ENCODE data around the gene CDS1.

Gene CDS1

DNA sequence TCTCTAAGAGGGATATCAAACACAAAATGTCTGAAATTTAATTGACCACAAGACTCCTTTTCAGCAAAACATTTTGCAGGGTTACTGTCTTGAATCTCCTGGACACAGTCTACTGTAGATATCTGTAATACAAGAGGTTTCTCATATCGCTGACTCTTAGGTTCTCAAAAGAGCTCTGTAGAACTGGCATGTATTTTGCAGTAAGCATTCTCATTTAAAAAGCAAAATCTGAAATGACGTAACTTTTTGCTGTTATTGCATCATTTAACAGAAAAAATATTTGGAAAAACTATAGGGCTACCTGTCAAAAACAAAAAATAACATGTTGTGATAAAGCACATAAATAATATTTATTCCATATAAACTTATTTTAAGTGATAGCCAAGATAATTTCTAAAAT is 114.2 kb downstream of the CDS1 start:
- no peak for TF ChIP-seq CTCF (IDR thresholded peaks at IDR 0.05; ENCODE audit: low read depth, low read length)
- in situ Hi-C loops (cut with HindIII; ENCODE audit: low sequenced_read_pairs), result no loop called here

DNA sequence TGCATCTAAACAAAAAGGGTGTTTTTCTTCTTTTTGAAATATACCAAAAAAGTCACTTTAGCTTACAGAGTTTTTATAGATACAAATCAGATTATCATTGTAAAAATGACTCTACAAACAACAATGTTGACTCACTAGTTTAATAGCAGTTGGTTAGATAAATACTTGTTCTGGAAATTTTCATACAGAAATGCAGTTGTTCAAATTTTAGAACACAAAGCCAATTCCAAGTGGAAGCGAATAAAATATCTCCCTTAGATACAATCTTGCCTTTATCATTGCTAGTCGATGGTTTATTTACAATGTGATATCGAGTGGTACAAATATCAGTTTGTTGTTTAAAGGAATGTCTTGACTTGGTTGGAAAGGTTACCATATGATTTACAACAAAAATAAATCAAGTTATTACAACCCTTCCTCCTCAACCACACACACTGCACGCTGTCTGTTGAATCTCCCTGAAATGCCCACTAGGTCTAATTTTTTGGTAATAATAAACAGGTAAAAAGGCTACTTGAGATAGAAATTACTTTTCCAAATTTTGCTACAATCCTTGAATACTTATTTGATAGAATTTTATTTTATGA is 114.8 kb downstream of the CDS1 start:
- no peak overlapping the region for H3K4me3 ChIP-seq (ENCODE audit: low read depth, low read length)
- in situ Hi-C loops (cut with HindIII; ENCODE audit: low sequenced_read_pairs), result no loop called here

More for the DNA sequence above, 114.2 kb downstream of the CDS1 start:
- H3K4me3 ChIP-seq (ENCODE audit: low read depth, low read length), result no peak overlapping the region
- DNase-seq (ENCODE audit: low read depth, low spot score), result no peak

DNA sequence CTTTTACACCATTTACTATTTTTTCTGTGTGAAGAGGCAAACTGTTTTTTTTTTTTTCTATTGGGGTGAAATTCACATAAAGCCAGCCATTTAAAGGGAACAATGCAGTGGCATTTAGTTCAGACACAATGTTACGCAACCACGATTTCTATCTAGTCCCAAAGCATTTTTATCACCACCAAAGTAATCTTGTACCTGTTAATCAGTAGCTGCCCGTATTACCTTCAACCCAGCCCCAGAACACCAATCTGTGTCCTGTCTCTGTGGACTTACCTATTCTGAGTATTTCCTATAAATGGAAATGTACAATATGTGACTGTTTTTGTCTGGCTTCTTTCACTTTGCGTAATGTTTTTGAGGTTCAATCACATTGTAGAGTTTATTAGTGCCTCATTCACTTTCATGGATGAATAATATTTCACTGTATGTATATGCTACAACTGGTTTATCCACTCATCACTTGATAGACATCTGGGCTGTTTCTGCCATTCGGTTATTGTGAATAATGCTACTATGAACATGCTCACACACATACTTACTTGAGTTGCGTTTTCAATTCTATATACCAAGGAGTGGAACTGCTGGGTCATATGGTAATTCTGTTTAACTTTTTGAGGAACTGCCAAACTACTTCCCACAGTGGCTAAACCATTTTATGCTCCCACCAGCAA is 116.2 kb downstream of the CDS1 start:
- DNase-seq (ENCODE audit: low read depth, low spot score), result no peak
- no peak for TF ChIP-seq CTCF (IDR thresholded peaks at IDR 0.05; ENCODE audit: low read depth, low read length)
- in situ Hi-C loops (cut with HindIII; ENCODE audit: low sequenced_read_pairs), result no loop called here
- no peak overlapping the region for H3K4me3 ChIP-seq (ENCODE audit: low read depth, low read length)

More for the DNA sequence above, 114.8 kb downstream of the CDS1 start:
- no peak for TF ChIP-seq CTCF (IDR thresholded peaks at IDR 0.05; ENCODE audit: low read depth, low read length)
- DNase-seq (ENCODE audit: low read depth, low spot score), result no peak

Measured in astrocyte of the spinal cord (primary cell).